Spleen (tissue), 7 donors: Measurements from ENCODE around the gene CLMN.

Experiments used
- CTCF ChIP-seq, 11 experiments: fragments of 200-600 bp in 7 of 11; fragments of 450-650 bp in 4 of 11; sonication (generic) in 4 of 11; IDR thresholded peaks in 8 of 11; conservative IDR thresholded peaks in 3 of 11; 1 replicate in 7 of 11; 2 replicates in 4 of 11; pipeline versions ENCODE4 v1.4.0 to v1.8.0; 2016 to 2021; ENCODE audit warnings: antibody characterized with exemption in 11 of 11, inconsistent platforms in 4 of 11, mild to moderate bottlenecking in 1 of 11
- POLR2AphosphoS5 ChIP-seq, 3 donors: sonication (generic); formaldehyde crosslinking; IDR thresholded peaks; one replicate each; pipeline ENCODE4 v1.5.1; 2017; ENCODE audit warnings: antibody characterized with exemption in 3 of 3
- donor health status: DM: no; HTN: no; CAD: no; lungs with moderate emphysema.
- donor health status: DM: no; HTN: no; CAD: no.
- donor health status: DM: no; HTN: no; CAD: no.

- TF ChIP-seq CTCF (IDR thresholded peaks at IDR 0.05 in 8 of 11, conservative IDR thresholded peaks at IDR 0.05 in 3 of 11) = no peak
- no peak for TF ChIP-seq POLR2AphosphoS5 (IDR thresholded peaks at IDR 0.05)
Measured at GRCh38 chr14:95354834-95355233, 35.1 kb upstream of the CLMN start.
